ENCODE data around the gene IFITM5.
"Not testable (repeated sequence)": the region's sequence is repeated elsewhere in the genome, so short reads cannot be mapped to it uniquely, and the experiment has no call there.

The IFITM5 gene

DNA sequence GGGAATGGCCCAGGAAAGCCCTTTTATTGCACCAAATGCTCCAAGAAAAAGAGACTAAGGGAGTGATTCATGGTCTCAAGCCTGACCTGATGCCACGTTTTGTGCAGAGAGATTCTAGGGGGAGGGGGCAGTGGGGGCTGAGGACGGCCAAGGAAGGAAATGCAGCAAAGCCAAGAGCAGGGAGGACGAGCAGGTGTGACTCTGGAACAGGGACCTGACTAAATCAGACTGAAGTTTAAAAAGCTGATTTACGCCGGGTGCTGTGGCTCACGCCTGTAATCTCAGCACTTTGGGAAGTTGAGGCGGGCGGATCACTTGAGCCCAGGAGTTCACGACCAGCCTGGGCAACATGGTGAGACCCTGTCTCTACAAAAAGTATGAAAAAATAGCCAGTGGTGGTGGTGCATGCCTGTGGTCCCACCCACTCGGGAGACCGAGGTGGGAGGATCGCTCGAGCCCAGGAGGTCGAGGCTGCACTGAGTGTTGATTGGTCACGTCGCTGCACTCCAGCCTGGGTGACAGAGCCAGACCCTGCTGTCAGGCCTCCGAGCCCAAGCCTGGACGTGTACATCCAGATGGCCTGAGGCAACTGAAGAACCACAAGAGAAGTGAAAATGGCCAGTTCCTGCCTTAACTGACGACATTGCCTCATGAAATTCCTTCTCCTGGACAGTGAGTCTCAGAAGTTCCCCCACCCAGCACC lies 32.2 kb upstream of the IFITM5 start:
- DNase-seq: peak; percentile 31
- Mint-ChIP-seq H3K27me3 (no peaks in the 10 kb centered on the region), H3K4me1 (ENCODE audit: low read depth) (peaks cover 65% of the 10 kb centered on the region)

DNA sequence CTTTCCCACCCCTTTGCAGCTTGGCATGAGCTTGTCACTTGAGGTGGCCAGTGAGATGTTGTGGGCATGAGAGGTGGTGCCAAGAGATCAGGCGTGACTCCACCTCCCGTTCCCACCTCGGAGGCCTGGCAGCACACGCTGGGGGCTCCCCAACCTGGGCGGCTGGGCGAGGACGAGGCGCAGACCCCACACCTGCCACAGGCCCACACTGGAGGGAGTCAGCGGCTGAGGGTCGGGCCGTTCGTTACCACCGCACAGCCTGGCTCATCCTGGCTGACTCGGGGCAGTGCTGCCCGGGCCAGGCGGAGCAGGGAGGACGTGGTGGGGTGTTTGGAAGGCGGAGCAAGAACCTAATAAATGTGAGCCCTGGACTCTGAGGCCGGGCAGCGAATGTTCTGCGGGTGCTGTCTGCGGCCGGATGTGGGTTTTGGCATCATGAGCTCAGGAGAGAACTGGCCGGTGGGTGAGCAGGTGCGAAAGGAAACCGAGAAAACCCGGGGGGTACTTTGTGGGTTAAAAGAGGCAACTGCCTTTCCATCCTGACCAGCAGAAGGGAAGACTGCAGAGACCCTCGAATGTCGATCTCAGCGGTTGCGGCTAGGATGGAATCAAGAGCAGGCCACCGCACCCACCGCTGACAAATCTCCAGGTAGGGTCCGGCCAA lies 31.5 kb upstream of the IFITM5 start:
- H3K4me3 Mint-ChIP-seq: peak overlapping the region; percentile 35
- DNase-seq: peak; percentile 42
- H3K27ac Mint-ChIP-seq: peak overlapping the region; percentile 74
- no peaks in the 10 kb centered on the region for H3K36me3 Mint-ChIP-seq (ENCODE audit: low read depth)
- H3K27me3 Mint-ChIP-seq: no peaks in the 10 kb centered on the region
- H3K9me3 Mint-ChIP-seq: no peaks in the 10 kb centered on the region
- H3K4me1 Mint-ChIP-seq (ENCODE audit: low read depth): peaks cover 65% of the 10 kb centered on the region

More for the DNA sequence above, 32.2 kb upstream of the IFITM5 start:
- Mint-ChIP-seq H3K9me3 (no peaks in the 10 kb centered on the region), H3K27ac (peak overlapping the region; percentile 74), H3K36me3 (ENCODE audit: low read depth) (no peaks in the 10 kb centered on the region), H3K4me3 (peak overlapping the region; percentile 35)

DNA sequence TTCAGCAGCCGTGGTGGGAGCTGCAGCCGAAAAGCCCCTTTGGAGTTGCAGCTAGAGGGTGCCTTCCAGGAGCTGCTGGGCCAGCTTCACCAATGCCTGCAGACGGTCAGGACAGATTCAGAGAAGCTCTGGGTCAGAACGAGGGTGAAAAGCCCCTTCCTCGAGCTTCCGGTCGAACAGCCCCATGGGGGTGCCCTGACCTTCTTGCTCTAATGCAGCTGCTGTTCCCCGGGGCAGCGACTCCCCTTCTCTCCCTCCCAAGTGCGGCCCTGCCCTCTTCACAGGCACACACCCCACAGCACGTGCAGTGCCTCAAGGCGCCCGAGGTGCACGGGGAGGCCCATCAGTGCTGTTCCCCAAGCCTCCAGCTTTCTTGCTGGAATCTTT lies 31.0 kb upstream of the IFITM5 start:
- Mint-ChIP-seq H3K9me3 (no peaks in the 10 kb centered on the region), H3K27ac (peak overlapping the region; percentile 44), H3K27me3 (no peaks in the 10 kb centered on the region), H3K4me1 (ENCODE audit: low read depth) (peaks cover 64% of the 10 kb centered on the region), H3K36me3 (ENCODE audit: low read depth) (no peaks in the 10 kb centered on the region), H3K4me3 (no peak overlapping the region)
- DNase-seq: peak; percentile 30

DNA sequence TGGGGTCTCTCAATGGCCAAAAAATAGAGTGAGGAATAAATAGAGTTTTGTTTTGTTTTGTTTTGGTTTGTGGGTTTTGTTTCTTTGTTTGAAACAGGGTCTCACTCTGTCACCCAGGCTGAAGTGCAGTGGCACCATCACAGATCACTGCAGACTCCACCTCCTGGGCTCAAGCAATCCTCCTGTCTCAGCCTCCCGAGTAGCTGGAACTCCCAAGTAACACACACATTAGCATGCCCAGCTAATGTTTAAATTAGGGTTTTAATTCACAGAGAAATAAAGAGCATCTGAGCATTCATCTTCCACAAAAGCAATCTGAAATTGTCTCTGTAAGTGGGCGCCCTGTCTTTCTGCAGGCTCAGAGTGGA lies 30.5 kb upstream of the IFITM5 start:
- Mint-ChIP-seq H3K4me3 (no peak overlapping the region), H3K27me3 (no peaks in the 10 kb centered on the region), H3K4me1 (ENCODE audit: low read depth) (peaks cover 66% of the 10 kb centered on the region), H3K27ac (peak overlapping the region; percentile 63), H3K36me3 (ENCODE audit: low read depth) (no peaks in the 10 kb centered on the region), H3K9me3 (no peaks in the 10 kb centered on the region)
- peak; percentile 27 for DNase-seq

DNA sequence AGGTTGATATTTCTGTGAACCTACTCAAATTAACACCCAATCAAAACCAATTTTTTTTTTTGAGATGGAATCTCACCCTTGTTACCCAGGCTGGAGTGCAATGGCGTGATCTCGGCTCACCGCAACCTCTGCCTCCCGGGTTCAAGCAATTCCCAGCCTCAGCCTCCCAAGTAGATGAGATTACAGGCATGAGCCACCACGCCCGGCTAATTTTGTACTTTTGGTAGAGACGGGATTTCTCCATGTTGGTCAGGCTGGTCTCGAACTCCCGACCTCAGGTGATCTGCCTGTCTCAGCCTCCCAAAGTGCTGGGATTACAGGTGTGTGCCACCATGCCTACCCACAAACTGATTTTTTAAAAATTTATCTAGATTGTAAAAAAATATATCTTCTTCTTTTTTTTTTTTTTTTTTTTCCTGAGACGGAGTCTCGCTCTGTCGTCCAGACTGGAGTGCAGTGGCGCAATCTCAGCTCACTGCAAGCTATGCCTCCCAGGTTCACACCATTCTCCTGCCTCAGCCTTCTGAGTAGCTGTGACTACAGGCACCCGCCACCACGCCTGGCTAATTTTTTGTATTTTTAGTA lies 29.3 kb upstream of the IFITM5 start:
- H3K4me1 Mint-ChIP-seq (ENCODE audit: low read depth): peaks cover 75% of the 10 kb centered on the region
- H3K4me3 Mint-ChIP-seq; H3K27me3 Mint-ChIP-seq; H3K36me3 Mint-ChIP-seq (ENCODE audit: low read depth); H3K9me3 Mint-ChIP-seq; H3K27ac Mint-ChIP-seq: not testable (repeated sequence)
- DNase-seq: peak; percentile 25

DNA sequence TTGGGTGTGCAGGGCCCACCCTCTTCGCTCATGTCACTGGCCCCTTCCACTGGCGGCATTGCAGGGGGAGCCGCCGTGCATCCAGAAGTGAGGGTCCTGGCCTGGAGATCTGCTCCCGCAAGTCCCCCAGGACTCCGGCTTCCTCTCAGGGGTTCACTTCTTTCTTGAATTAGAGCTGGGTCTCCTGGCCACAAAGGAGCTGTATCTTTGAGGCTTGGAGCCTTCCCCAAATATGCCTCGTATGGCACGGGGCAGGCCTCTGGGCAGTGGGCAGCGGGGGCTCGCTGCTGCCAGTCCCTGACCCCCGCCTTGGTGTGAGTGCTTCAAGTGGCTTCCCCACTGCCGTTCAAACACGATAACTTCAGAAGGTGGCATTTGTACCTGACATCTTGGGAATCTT lies 28.7 kb upstream of the IFITM5 start:
- H3K27ac Mint-ChIP-seq: no peak overlapping the region
- no peaks in the 10 kb centered on the region for H3K9me3 Mint-ChIP-seq
- no peaks in the 10 kb centered on the region for H3K36me3 Mint-ChIP-seq (ENCODE audit: low read depth)
- peaks cover 75% of the 10 kb centered on the region for H3K4me1 Mint-ChIP-seq (ENCODE audit: low read depth)
- no peaks in the 10 kb centered on the region for H3K27me3 Mint-ChIP-seq
- no peak overlapping the region for H3K4me3 Mint-ChIP-seq
- peak; percentile 32 for DNase-seq

DNA sequence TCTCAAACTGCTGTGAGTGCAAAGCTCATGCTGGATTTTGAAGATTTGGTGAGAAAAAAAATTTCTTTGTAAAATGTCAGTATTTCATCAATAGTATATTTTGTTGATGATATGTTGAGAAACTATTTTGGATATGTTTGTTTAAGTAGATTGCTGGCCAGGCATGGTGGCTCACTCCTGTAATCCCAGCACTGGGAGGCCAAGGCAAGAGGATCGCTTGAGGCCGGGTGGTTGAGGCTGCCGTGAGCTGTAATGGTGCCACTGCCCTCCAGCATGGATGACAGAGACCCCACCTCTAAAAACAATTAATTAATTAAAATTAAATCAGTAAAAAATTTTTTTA lies 28.2 kb upstream of the IFITM5 start:
- Mint-ChIP-seq H3K9me3 (no peaks in the 10 kb centered on the region), H3K36me3 (ENCODE audit: low read depth) (no peaks in the 10 kb centered on the region), H3K4me1 (ENCODE audit: low read depth) (peaks cover 71% of the 10 kb centered on the region)

DNA sequence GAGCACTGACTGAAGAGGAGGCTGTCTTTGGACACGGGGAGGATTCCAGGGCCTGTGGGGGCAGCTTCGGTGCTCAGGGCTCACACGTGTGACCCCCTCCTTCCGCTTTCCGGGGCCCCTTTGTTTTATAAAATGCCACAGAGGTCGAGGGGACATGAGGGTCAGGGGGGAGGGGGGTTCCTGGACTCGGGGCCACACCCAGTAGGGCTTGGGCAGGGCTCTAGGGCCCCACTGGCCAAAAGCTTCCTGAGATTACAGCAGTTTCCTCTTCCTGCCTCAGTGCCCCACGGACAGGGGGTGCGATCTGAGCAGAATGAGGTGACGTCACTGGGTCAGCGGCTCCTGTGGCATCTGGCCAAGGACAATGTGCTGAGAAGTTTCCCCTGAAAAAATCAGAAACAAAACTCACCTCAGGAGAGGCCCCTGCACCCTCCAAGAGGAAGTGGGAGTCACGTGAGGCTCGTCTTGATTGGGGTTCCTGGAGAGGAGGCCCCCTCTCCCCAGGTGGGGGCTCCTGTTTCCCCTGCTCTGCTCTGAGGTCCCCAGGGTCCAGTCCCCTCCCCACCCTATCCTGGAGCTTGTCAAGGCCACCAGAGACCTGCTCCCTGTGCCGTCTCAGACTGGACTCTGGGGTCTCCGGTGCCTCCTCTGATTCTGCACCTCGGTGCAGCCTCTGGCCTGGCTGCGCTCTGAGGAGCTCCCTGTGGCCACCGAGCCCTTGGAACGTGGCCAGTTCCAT lies 27.7 kb upstream of the IFITM5 start:
- Mint-ChIP-seq H3K4me3 (peak overlapping the region; percentile 67), H3K27me3 (no peaks in the 10 kb centered on the region), H3K4me1 (ENCODE audit: low read depth) (peaks cover 69% of the 10 kb centered on the region)

More for the DNA sequence above, 28.2 kb upstream of the IFITM5 start:
- Mint-ChIP-seq H3K27ac (peak overlapping the region; percentile 96), H3K4me3 (peak overlapping the region; percentile 67), H3K27me3 (no peaks in the 10 kb centered on the region)
- DNase-seq: no peak

DNA sequence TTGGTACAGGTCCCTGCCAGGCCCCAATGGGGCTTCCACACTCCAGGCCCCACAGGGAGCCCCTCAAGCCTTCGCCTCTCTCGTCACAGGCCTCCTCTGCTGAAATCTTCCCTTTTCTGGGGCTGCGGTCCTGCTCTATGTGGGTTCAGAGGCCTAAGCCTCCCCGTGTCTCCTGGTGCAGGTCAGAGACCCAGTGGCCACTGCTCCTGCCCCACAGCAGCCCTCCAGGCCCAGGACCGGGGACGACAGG lies 27.2 kb upstream of the IFITM5 start:
- peaks cover 64% of the 10 kb centered on the region for H3K4me1 Mint-ChIP-seq (ENCODE audit: low read depth)
- no peaks in the 10 kb centered on the region for H3K9me3 Mint-ChIP-seq
- no peak for DNase-seq
- no peaks in the 10 kb centered on the region for H3K36me3 Mint-ChIP-seq (ENCODE audit: low read depth)
- peak overlapping the region; percentile 67 for H3K4me3 Mint-ChIP-seq
- peak overlapping the region; percentile 96 for H3K27ac Mint-ChIP-seq
- H3K27me3 Mint-ChIP-seq: no peaks in the 10 kb centered on the region

More for the DNA sequence above, 27.7 kb upstream of the IFITM5 start:
- H3K27ac Mint-ChIP-seq: peak overlapping the region; percentile 96
- DNase-seq: peak; percentile 75
- no peaks in the 10 kb centered on the region for H3K36me3 Mint-ChIP-seq (ENCODE audit: low read depth)
- no peaks in the 10 kb centered on the region for H3K9me3 Mint-ChIP-seq

DNA sequence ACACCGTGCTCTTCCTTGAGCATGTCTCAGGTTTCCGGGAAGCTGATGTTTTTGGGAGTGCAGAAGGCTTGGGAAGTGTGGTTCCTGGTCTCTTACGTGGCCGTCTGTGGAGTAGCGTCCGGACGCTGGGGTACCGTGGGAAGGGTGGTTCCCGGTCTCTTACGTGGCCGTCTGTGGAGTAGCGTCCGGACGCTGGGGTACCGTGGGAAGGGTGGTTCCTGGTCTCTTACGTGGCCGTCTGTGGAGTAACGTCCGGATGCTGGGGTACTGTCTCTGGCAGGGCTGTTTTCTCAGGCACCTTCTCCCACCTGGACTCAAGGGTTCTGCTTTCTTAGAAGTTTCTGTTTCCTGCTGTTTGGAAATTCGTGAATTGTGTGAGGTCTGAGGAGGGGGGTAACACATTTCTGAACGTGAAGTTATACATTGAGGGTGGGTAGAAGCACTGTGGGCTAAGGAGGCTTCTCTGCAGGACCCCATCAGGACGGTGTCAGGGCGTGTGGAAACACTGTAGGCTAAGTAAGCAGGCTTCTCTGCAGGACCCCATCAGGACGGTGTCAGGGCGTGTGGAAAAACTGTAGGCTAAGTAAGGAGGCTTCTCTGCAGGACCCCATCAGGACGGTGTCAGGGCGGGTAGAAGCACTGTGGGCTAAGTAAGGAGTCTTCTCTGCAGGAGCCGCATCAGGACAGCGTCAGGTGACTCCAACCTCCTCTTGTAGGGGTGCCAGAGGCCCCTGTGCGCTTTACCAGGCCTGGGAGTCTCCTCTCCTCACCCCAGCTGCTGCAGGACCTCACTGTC lies 26.7 kb upstream of the IFITM5 start:
- no peak for DNase-seq
- H3K4me1 Mint-ChIP-seq (ENCODE audit: low read depth): peaks cover 59% of the 10 kb centered on the region
- H3K4me3 Mint-ChIP-seq: peak overlapping the region; percentile 67
- H3K27ac Mint-ChIP-seq: peak overlapping the region; percentile 96
- no peaks in the 10 kb centered on the region for H3K9me3 Mint-ChIP-seq
- H3K27me3 Mint-ChIP-seq: no peaks in the 10 kb centered on the region
- no peaks in the 10 kb centered on the region for H3K36me3 Mint-ChIP-seq (ENCODE audit: low read depth)

DNA sequence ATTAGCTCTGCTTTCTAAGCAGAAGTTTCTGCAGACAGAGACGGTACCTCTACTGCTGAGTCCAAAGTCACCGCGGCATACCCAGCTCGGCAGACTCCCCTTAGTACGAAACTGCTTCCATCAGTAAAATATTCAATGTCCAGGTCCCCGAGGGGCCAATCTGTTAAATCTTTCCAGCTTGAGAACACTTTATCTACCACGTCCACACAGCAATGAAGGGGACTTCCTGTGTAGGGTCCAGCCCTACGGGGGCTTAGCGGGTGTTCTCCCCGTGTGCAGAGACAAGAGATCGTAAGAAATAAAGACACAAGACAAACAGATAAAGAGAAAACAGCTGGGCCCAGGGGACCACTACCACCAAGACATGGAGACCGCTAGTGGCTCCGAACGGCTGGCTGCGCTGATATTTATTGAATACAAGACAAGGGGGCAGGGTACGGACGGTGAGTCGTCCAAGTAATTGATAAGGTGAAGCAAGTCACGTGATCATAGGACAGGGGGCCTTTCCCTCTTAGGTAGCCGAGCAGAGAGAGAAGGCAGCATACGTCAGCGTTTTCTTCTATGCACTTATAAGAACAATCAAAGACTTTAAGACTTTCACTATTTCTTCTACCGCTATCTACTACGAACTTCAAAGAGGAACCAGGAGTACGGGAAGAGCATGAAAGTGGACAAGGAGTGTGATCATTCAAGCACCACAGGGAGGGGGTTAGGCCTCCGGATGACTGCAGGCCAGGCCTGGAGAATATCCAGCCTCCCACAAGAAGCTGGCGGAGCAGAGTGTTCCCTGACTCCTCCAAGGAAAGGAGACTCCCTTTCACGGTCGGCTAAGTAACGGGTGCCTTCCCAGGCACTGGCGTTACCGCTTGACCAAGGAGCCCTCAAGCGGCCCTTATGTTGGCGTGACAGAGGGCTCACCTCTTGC lies 25.5 kb upstream of the IFITM5 start:
- not testable (repeated sequence) for H3K9me3 Mint-ChIP-seq; H3K27ac Mint-ChIP-seq; H3K4me3 Mint-ChIP-seq; H3K36me3 Mint-ChIP-seq (ENCODE audit: low read depth); H3K27me3 Mint-ChIP-seq
- H3K4me1 Mint-ChIP-seq (ENCODE audit: low read depth): peaks cover 59% of the 10 kb centered on the region
- peak; percentile 28 for DNase-seq

DNA sequence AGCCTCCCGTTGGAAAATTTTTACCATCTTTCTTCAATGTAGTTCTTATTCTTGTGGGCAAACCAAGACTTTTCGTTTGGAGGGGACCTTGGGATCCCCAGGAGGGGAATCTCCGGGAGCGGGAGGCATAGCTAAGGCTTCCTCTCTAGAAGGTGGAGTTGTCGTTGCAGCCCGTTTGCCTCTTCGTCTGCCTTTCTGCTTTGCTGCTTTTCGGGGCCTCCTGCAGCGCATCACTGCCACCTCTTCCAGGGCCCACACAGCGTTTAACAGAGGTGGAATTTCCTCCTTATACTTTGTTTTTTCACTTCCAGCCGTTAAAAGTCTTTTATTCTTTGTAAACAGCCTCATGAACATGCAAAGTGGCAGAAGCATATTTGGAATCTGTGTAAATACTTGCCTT lies 24.8 kb upstream of the IFITM5 start:
- H3K9me3 Mint-ChIP-seq: no peaks in the 10 kb centered on the region
- H3K36me3 Mint-ChIP-seq (ENCODE audit: low read depth): peaks cover 11% of the 10 kb centered on the region
- H3K4me1 Mint-ChIP-seq (ENCODE audit: low read depth): peaks cover 55% of the 10 kb centered on the region
- H3K27me3 Mint-ChIP-seq: no peaks in the 10 kb centered on the region
- no peak overlapping the region for H3K4me3 Mint-ChIP-seq
- peak; percentile 23 for DNase-seq
- no peak overlapping the region for H3K27ac Mint-ChIP-seq

DNA sequence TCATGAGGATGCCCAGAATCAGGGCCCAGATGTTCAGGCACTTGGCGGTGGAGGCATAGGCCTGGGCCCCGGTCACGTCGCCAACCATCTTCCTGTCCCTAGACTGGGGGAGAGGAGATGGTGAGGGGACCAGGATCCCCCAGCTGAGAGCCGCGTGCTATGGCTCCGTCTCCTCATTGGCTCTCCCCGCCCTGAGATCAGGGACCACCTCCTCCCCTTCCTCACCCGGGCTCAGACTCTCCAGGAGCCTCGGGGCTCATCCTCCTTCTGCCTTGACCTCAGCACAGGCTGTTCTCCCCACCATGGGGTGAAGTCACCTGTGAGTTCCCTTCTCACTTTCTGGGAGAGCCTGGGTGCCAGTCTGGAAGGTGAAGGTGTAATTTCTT lies 20.6 kb upstream of the IFITM5 start:
- DNase-seq: peak; percentile 66
- not testable (repeated sequence) for H3K9me3 Mint-ChIP-seq, H3K27me3 Mint-ChIP-seq
- H3K4me3 Mint-ChIP-seq: peak overlapping the region; percentile 87
- peaks cover 41% of the 10 kb centered on the region for H3K4me1 Mint-ChIP-seq (ENCODE audit: low read depth)
- peak overlapping the region; percentile 94 for H3K27ac Mint-ChIP-seq
- H3K36me3 Mint-ChIP-seq (ENCODE audit: low read depth): peaks cover 36% of the 10 kb centered on the region

All from activated T-cell treated with anti-CD3 and anti-CD28 coated beads, Interleukin-2, amount 50 U/mL, for 24 hours (primary cell).